Activated naive CD8-positive, alpha-beta T cell treated with anti-CD3 and anti-CD28 coated beads, Interleukin-2, amount 10 ng/mL, durations not matched to agents 7 days and 5 days (primary cell): ENCODE measurements around the gene NHSL2. TPM values are rescaled to one million over a fixed set of nuclear protein-coding genes. Genes with fewer than 3 reads are reported as not detected.

Source experiments
- ATAC-seq: fragments of 150-1000 bp; cut with Tn5 transposase; one replicate; pipeline ENCODE4 v1.10.0; 2021; ENCODE audit warnings: low read depth, moderate library complexity
- POLR2A ChIA-PET: fragments of 350-600 bp; sonication (Branson Sonifier 250); formaldehyde crosslinking; loops from one replicate; lab custom pipeline; 2021; ENCODE audit warnings: antibody characterized with exemption; lab: Charles Lee
- DNase-seq: peaks from one replicate; pipeline ENCODE4 v3.0.0; 2021
- H3K27ac Mint-ChIP-seq: one replicate; pipeline ENCODE4 v1.8.0; 2022; ENCODE audit warnings: mild to moderate bottlenecking, mixed read lengths
- H3K27me3 Mint-ChIP-seq: one replicate; pipeline ENCODE4 v1.8.0; 2022; ENCODE audit warnings: mild to moderate bottlenecking, moderate library complexity, mixed read lengths
- H3K36me3 Mint-ChIP-seq: one replicate; pipeline ENCODE4 v1.8.0; 2021; ENCODE audit warnings: mild to moderate bottlenecking, mixed read lengths
- H3K4me1 Mint-ChIP-seq: one replicate; pipeline ENCODE4 v1.8.0; 2021; ENCODE audit warnings: mixed read lengths
- H3K4me3 Mint-ChIP-seq: one replicate; pipeline ENCODE4 v1.8.0; 2022; ENCODE audit warnings: mild to moderate bottlenecking, moderate library complexity, mixed read lengths
- H3K9me3 Mint-ChIP-seq: one replicate; pipeline ENCODE4 v1.8.0; 2021; ENCODE audit warnings: mixed read lengths
- total RNA-seq, 2 experiments: library from RNA; stranded (reverse); gene quantifications; one replicate each; pipeline ENCODE4 v1.2.3, GENCODE V29; 2021

Gene NHSL2
- total RNA-seq, 2 experiments from 2014 or later: 1.6 TPM

DNA sequence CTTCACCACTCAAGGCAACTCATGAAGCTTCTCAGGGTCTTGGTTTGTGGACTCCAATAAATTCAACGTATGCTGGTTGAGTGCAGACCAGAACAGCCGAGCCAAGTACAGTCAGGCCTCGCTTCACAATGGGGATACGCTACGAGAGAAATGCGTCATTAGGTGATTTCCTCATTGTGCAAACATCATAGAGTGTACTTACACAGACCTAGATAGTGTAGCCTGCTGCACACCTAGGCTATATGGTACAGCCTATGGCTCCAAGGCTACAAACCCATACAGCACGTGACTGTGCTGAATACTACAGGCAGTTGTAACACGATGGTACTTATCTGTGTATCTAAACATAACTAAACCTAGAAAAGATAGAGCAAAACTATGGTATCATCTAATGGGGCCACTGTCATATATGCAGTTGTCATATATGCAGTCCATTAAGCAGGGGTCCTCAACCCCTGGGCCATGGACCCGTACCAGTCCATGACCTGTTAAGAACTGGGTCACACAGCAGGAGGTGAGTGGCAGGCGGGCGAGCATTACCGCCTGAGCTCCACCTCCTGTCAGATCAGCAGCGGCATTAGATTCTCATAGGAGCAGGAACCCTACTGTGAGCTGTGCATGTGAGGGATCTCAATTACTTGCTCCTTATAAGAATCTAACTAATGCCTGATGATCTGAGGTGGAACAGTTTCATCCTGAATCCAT, 189.6 kb downstream of the NHSL2 start:
- Mint-ChIP-seq H3K27me3 (peaks cover 63% of the 10 kb centered on the region), H3K4me3 (peak overlapping the region; percentile 58), H3K27ac (peak overlapping the region; percentile 70), H3K9me3 (no peaks in the 10 kb centered on the region), H3K36me3 (no peaks in the 10 kb centered on the region), H3K4me1 (peaks cover 28% of the 10 kb centered on the region)
- no peak for DNase-seq
- ATAC-seq: peak; percentile 8
- POLR2A ChIA-PET: interaction anchor here (1.4 kb wide), 1 partner anchor 22 kb away, joined by 3 read pairs; no protein-coding TSS in a partner anchor

- POLR2A ChIA-PET: interaction anchor here (1.4 kb wide), 2 partner anchors 21 to 26 kb away, joined by 3 to 4 read pairs; no protein-coding TSS in a partner anchor
- no peaks in the 10 kb centered on the region for H3K9me3 Mint-ChIP-seq
- DNase-seq (peak; percentile 71), ATAC-seq (peak; percentile 76)
- peak overlapping the region; percentile 58 for H3K4me3 Mint-ChIP-seq
- H3K27me3 Mint-ChIP-seq: peaks cover 58% of the 10 kb centered on the region
- peak overlapping the region; percentile 70 for H3K27ac Mint-ChIP-seq
- peaks cover 28% of the 10 kb centered on the region for H3K4me1 Mint-ChIP-seq
- no peaks in the 10 kb centered on the region for H3K36me3 Mint-ChIP-seq
These were observed 190.2 kb downstream of the NHSL2 start for GRCh38 chrX:72100824-72101351.

DNA sequence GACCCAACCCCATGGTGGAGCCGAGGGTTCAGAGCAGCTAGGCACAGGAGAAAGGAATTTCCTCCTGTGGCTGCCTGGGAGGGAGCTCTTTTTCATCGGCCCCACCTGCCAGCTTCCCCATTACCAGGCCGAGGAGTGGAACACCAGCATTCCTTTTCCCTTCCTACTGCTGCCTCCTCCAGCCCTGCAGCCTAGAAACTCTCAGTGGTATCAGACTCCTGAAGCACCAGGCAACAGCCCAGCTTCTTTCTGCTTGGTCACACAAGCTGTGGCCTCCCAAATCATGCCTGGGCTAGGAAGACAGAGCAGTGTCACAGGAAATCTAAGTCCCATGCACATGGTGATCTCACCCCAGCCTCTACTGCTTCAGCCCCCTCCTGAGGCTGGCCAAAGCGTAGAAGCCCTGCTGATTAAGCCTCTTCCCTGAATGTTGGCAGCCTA, 191.0 kb downstream of the NHSL2 start:
- DNase-seq (no peak), ATAC-seq (no peak)
- Mint-ChIP-seq H3K27ac (no peak overlapping the region), H3K27me3 (peaks cover 55% of the 10 kb centered on the region), H3K4me3 (no peak overlapping the region), H3K36me3 (no peaks in the 10 kb centered on the region), H3K4me1 (peaks cover 28% of the 10 kb centered on the region), H3K9me3 (no peaks in the 10 kb centered on the region)
- POLR2A ChIA-PET: interaction anchor here (1.4 kb wide), 2 partner anchors 20 to 25 kb away, joined by 3 to 4 read pairs; no protein-coding TSS in a partner anchor

DNA sequence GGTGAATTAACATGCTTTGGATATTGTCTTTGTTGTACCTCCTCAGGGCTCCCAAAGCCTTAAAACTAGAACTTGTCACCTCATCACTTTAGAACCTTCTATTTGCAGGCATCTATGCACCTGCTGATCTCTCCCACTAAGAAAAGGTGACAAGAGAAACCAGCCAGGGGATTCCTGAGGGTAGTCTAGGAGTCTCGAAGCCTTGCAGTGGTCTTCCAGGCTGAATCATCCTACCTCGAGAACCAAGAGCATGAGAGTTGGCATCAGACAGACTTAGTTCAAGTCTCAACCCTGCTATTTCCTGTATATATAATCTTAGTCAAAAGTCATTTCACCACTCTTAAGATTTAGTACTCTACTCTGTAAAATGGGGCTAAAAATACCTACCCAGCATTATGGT, 191.5 kb downstream of the NHSL2 start:
- no peak for ATAC-seq
- peak overlapping the region; percentile 22 for H3K4me3 Mint-ChIP-seq
- peaks cover 49% of the 10 kb centered on the region for H3K27me3 Mint-ChIP-seq
- no peaks in the 10 kb centered on the region for H3K9me3 Mint-ChIP-seq
- H3K27ac Mint-ChIP-seq: no peak overlapping the region
- H3K4me1 Mint-ChIP-seq: peaks cover 29% of the 10 kb centered on the region
- POLR2A ChIA-PET: interaction anchor here (1.4 kb wide), 2 partner anchors 20 to 24 kb away, joined by 3 to 4 read pairs; no protein-coding TSS in a partner anchor
- H3K36me3 Mint-ChIP-seq: no peaks in the 10 kb centered on the region
- DNase-seq: no peak

GRCh38 chrX:72102760-72103159, 192.1 kb downstream of the NHSL2 start:
- H3K36me3 Mint-ChIP-seq: no peaks in the 10 kb centered on the region
- H3K9me3 Mint-ChIP-seq: no peaks in the 10 kb centered on the region
- peaks cover 31% of the 10 kb centered on the region for H3K4me1 Mint-ChIP-seq
- H3K27me3 Mint-ChIP-seq: peaks cover 51% of the 10 kb centered on the region
- DNase-seq: no peak
- no peak overlapping the region for H3K27ac Mint-ChIP-seq
- H3K4me3 Mint-ChIP-seq: no peak overlapping the region
- ATAC-seq: no peak
- POLR2A ChIA-PET: no interaction called here

DNA sequence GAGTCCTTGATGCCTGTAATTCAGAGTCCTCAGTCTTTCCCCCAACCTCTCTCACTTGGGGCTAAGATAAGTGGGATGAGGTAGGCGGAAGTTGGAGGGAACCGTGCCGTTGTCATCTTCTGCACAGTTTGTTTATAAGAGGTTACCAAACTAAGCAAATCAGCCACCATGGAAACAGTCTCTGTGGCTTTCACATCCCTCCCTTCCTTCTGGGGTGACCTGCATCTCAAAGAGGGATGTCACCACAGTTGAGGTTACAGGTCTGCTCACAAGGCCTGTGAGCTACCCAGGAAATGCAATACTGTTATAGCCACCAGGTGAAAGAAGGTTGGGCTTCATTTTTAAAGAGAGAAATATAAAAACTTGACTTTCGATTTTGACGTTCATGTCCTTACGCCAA, 194.8 kb downstream of the NHSL2 start:
- no peak for DNase-seq
- H3K36me3 Mint-ChIP-seq: no peaks in the 10 kb centered on the region
- H3K9me3 Mint-ChIP-seq: no peaks in the 10 kb centered on the region
- H3K4me1 Mint-ChIP-seq: peaks cover 24% of the 10 kb centered on the region
- POLR2A ChIA-PET: no interaction called here
- no peak overlapping the region for H3K27ac Mint-ChIP-seq
- peak; percentile 65 for ATAC-seq
- no peak overlapping the region for H3K4me3 Mint-ChIP-seq
- peaks cover 54% of the 10 kb centered on the region for H3K27me3 Mint-ChIP-seq

GRCh38 chrX:72107320-72107719, 196.7 kb downstream of the NHSL2 start:
- no peak overlapping the region for H3K4me3 Mint-ChIP-seq
- ATAC-seq (no peak), DNase-seq (no peak)
- no peaks in the 10 kb centered on the region for H3K9me3 Mint-ChIP-seq
- peaks cover 61% of the 10 kb centered on the region for H3K27me3 Mint-ChIP-seq
- POLR2A ChIA-PET: no interaction called here
- H3K36me3 Mint-ChIP-seq: no peaks in the 10 kb centered on the region
- H3K4me1 Mint-ChIP-seq: peaks cover 8% of the 10 kb centered on the region
- no peak overlapping the region for H3K27ac Mint-ChIP-seq

GRCh38 chrX:72107841-72108595, 197.4 kb downstream of the NHSL2 start:
- H3K9me3 Mint-ChIP-seq: no peaks in the 10 kb centered on the region
- DNase-seq (no peak), ATAC-seq (no peak)
- POLR2A ChIA-PET: no interaction called here
- peaks cover 8% of the 10 kb centered on the region for H3K4me1 Mint-ChIP-seq
- peaks cover 58% of the 10 kb centered on the region for H3K27me3 Mint-ChIP-seq
- no peaks in the 10 kb centered on the region for H3K36me3 Mint-ChIP-seq
- no peak overlapping the region for H3K4me3 Mint-ChIP-seq
- no peak overlapping the region for H3K27ac Mint-ChIP-seq

DNA sequence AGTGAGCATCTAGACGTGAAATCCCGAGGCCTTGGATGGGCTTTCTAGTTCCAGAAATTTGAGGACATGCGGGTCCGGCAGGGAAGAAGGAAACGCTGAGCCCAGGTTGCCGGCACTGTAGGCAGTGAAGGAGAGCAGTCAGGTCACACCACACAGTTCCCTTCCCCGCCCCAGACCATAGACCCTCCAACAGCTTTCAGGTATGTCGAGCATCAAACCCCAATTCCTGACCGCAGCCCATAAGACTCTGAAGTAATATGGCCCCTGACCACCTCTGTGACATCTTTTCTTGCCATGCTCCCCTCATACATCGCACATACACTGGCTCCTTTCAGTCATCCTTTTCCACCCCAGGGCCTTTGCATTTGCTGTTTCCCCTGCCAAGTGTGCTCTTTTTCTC, 198.0 kb downstream of the NHSL2 start:
- peaks cover 53% of the 10 kb centered on the region for H3K27me3 Mint-ChIP-seq
- H3K9me3 Mint-ChIP-seq: no peaks in the 10 kb centered on the region
- peaks cover 8% of the 10 kb centered on the region for H3K4me1 Mint-ChIP-seq
- no peaks in the 10 kb centered on the region for H3K36me3 Mint-ChIP-seq
- no peak overlapping the region for H3K27ac Mint-ChIP-seq
- DNase-seq (no peak), ATAC-seq (no peak)
- POLR2A ChIA-PET: no interaction called here
- H3K4me3 Mint-ChIP-seq: no peak overlapping the region

DNA sequence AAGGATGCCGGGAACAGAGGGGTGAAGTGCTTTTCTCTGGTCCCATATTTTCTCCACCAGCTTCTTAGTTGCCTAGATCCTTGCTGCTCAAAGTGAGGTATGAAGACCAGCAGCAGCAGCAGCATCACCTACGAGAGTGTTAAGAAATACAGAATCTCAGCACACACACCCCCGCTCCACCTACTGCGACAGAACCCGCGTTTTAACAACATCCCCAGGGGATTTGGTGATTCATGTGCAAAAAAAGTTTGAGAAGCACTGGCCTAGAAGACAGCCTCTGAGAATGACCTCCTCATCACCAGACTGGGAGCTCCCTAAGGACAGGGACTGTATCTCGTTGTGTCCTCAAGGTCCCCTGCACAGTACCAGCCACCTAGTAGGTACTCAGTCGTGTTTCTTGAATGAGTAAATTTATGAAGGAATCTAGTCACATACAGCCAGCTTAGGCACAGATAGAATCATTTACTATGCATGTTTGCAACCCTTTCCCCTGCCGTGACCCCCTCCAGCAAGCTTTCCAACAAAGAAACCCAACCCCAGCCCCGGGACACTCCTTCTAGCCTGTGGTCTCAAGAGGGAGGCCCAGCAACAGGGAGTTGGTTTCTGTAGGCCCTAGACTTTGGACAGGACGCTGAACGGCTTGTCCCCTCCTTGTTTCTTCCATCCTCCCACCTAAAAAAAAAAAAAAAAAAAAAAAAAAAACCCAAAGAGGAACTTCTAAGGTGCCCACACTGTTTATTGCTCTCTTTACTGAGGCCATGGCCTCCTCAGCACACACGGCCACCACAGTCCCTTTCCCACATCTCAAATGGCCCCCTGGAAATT, 199.6 kb downstream of the NHSL2 start:
- Mint-ChIP-seq H3K27me3 (peaks cover 45% of the 10 kb centered on the region), H3K4me1 (peaks cover 3% of the 10 kb centered on the region), H3K36me3 (no peaks in the 10 kb centered on the region), H3K4me3 (no peak overlapping the region), H3K9me3 (no peaks in the 10 kb centered on the region), H3K27ac (no peak overlapping the region)
- DNase-seq (no peak), ATAC-seq (no peak)
- POLR2A ChIA-PET: no interaction called here

GRCh38 chrX:72110876-72111708, 200.4 kb downstream of the NHSL2 start:
- Mint-ChIP-seq H3K4me1 (peaks cover 3% of the 10 kb centered on the region), H3K27me3 (peaks cover 45% of the 10 kb centered on the region), H3K9me3 (no peaks in the 10 kb centered on the region), H3K27ac (no peak overlapping the region), H3K4me3 (no peak overlapping the region), H3K36me3 (no peaks in the 10 kb centered on the region)
- ATAC-seq (no peak), DNase-seq (no peak)
- POLR2A ChIA-PET: no interaction called here

DNA sequence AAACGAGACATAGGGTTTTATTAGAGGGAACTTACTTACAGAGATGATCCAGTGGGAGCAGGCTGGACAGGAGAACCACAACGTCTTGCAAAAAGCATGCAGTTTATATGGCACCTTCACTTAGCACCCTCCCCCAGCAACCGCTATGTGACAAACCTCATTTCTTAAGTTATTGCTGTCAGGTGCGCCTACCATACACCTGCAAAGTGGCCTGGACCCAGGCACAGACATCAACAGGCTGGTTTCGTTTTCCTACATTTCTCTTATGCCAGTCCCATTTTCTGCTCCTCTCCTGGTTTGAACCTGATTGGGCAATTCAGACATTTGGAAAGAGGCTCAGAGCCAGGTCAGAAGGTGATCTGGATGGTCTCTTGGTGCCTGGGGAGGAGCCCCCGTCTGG, 202.8 kb downstream of the NHSL2 start:
- Mint-ChIP-seq H3K36me3 (no peaks in the 10 kb centered on the region), H3K27ac (no peak overlapping the region), H3K27me3 (peaks cover 41% of the 10 kb centered on the region), H3K4me3 (no peak overlapping the region), H3K9me3 (no peaks in the 10 kb centered on the region), H3K4me1 (no peaks in the 10 kb centered on the region)
- DNase-seq (no peak), ATAC-seq (no peak)
- POLR2A ChIA-PET: no interaction called here
